Motor neuron (in vitro differentiated cells): Measurements from ENCODE around the gene TMEM178B. TPM values are rescaled to one million over a fixed set of nuclear protein-coding genes. Genes with fewer than 3 reads are reported as not detected.

Experiments used
- ATAC-seq, 8 experiments: fragments of 200-7000 bp; cut with Tn5 transposase; replicated peaks in 6 of 8; 2 replicates each; pipeline ENCODE4 v1.8.0; 2021; ENCODE audit warnings: mild to moderate bottlenecking in 8 of 8, moderate library complexity in 8 of 8
- H3K27ac ChIP-seq, 2 donors: fragments of 250-450 bp; sonication (Bioruptor Pico); 2 replicates each; pipeline ENCODE4 v1.9.0; 2021; ENCODE audit warnings: antibody characterized with exemption in 2 of 2, mild to moderate bottlenecking in 2 of 2, moderate library complexity in 1 of 2
- H3K4me1 ChIP-seq, 2 donors: fragments of 250-450 bp; sonication (Bioruptor Pico); replicated peaks in 1 of 2; 2 replicates each; pipeline ENCODE4 v1.6.1; 2021; ENCODE audit warnings: antibody characterized with exemption in 2 of 2, mild to moderate bottlenecking in 2 of 2, moderate library complexity in 1 of 2
- H3K4me3 ChIP-seq, 5 donors: fragments of 250-450 bp; sonication (Bioruptor Pico); 2 replicates each; pipeline ENCODE4 v1.9.0; 2021; ENCODE audit warnings: antibody characterized with exemption in 5 of 5, mild to moderate bottlenecking in 5 of 5, moderate library complexity in 4 of 5
- WGBS, 10 experiments: fragments of 450-650 bp; shearing (Covaris generic); methylation state at CpG; one replicate each; pipeline ENCODE4 v1.0.0; 2022; 5-methylcytosine and 5-hydroxymethylcytosine counted together
- in situ Hi-C, 9 experiments: fragments of 400-800 bp; cut with MboI; loops; one replicate each; pipeline ENCODE4 v1.15.0; 2021; ENCODE audit warnings: low sequenced_read_pairs in 9 of 9, low pct_unique_long_range_greater_than_20kb in 2 of 9; ENCODE audit not compliant: unreplicated experiment in 9 of 9
- total RNA-seq, 8 experiments: library from RNA; unstranded; fragments of 300-600 nt; gene quantifications; 2 replicates each; pipeline versions ENCODE4 v1.2.3 to v1.2.4, GENCODE V29; 2022

TMEM178B gene
- total RNA-seq, 8 experiments from 2014 or later, result 0.56 to 29.8 (median 17.1) TPM

GRCh38 chr7:141275350-141275749, 201.5 kb downstream of the TMEM178B start:
- in situ Hi-C loops, result no loop called here
- H3K27ac ChIP-seq, result no peak overlapping the region
- ATAC-seq, result no peak
- H3K4me1 ChIP-seq, result peaks cover 0 to 3% of the 10 kb centered on the region in 2 donors
- H3K4me3 ChIP-seq, result no peak overlapping the region
- WGBS, 10 experiments, result 0 to 80% (median 43%) methylated on average over 1 to 2 of the region's 2 CpGs; no CpG with 5 or more reads in 5 of the 10 experiments

GRCh38 chr7:141276031-141276430, 202.2 kb downstream of the TMEM178B start:
- 0 to 100% (median 74%) methylated on average over 1 to 4 of the region's 4 CpGs; no CpG with 5 or more reads in 4 of the 10 experiments for WGBS, 10 experiments

GRCh38 chr7:141280100-141280499, 206.2 kb downstream of the TMEM178B start:
- whole genome bisulfite sequencing, 10 experiments, result 0 to 90% (median 80%) methylated on average over 2 to 3 of the region's 3 CpGs; no CpG with 5 or more reads in 5 of the 10 experiments
- in situ Hi-C loops, result no loop called here
- Histone ChIP-seq H3K27ac (no peak overlapping the region), H3K4me3 (no peak overlapping the region), H3K4me1 (peaks cover 2 to 5% of the 10 kb centered on the region in 2 donors)
- ATAC-seq, result no peak

More at GRCh38 chr7:141276031-141276430, 202.2 kb downstream of the TMEM178B start:
- in situ Hi-C loops, result no loop called here
- Histone ChIP-seq H3K4me3 (no peak overlapping the region), H3K27ac (no peak overlapping the region), H3K4me1 (peaks cover 2 to 5% of the 10 kb centered on the region in 2 donors)
- peak in 4 of 8 experiments; percentile 65 to 94 (median 78) for ATAC-seq

- ATAC-seq, result no peak
- H3K4me1 ChIP-seq, result peaks cover 2 to 5% of the 10 kb centered on the region in 2 donors
- no peak overlapping the region for H3K27ac ChIP-seq
- WGBS, 10 experiments, result 14 to 100% (median 73%) methylated on average over 2 to 7 of the region's 7 CpGs; no CpG with 5 or more reads in 3 of the 10 experiments
- in situ Hi-C loops, result no loop called here
- no peak overlapping the region for H3K4me3 ChIP-seq
These were observed 207.4 kb downstream of the TMEM178B start for GRCh38 chr7:141281311-141281710.

GRCh38 chr7:141286522-141286921, 212.7 kb downstream of the TMEM178B start:
- H3K27ac ChIP-seq, result no peak overlapping the region
- ATAC-seq, result no peak
- WGBS, 10 experiments, result 0 to 100% (median 72%) methylated on average over 1 to 3 of the region's 3 CpGs; no CpG with 5 or more reads in 2 of the 10 experiments
- peaks cover 6 to 7% of the 10 kb centered on the region in 2 donors for H3K4me1 ChIP-seq
- in situ Hi-C loops, result no loop called here
- no peak overlapping the region for H3K4me3 ChIP-seq

- no peak overlapping the region for H3K4me3 ChIP-seq
- H3K4me1 ChIP-seq, result peaks cover 6 to 7% of the 10 kb centered on the region in 2 donors
- peak in 1 of 8 experiments; percentile 39 for ATAC-seq
- in situ Hi-C loops, result no loop called here
- no peak overlapping the region for H3K27ac ChIP-seq
- 0 to 48% (median 32%) methylated on average over 1 to 5 of the region's 5 CpGs for WGBS, 10 experiments
These were observed 214.1 kb downstream of the TMEM178B start for GRCh38 chr7:141287936-141288335.

- Histone ChIP-seq H3K27ac (no peak overlapping the region), H3K4me1 (peaks cover 6 to 7% of the 10 kb centered on the region in 2 donors), H3K4me3 (no peak overlapping the region)
- in situ Hi-C loops, result no loop called here
- WGBS, 10 experiments, result 9 to 100% (median 87%) methylated on average over 1 to 7 of the region's 7 CpGs
- no peak for ATAC-seq
These were observed 214.8 kb downstream of the TMEM178B start for GRCh38 chr7:141288626-141289025.

- in situ Hi-C loops, result no loop called here
- no peak for ATAC-seq
- 32 to 97% (median 71%) methylated on average over 1 to 8 of the region's 8 CpGs; no CpG with 5 or more reads in 4 of the 10 experiments for WGBS, 10 experiments
- no peak overlapping the region for H3K27ac ChIP-seq
- peaks cover 6 to 7% of the 10 kb centered on the region in 2 donors for H3K4me1 ChIP-seq
- H3K4me3 ChIP-seq, result no peak overlapping the region
These were observed 216.5 kb downstream of the TMEM178B start for GRCh38 chr7:141290365-141290764.

- no peak for ATAC-seq
- in situ Hi-C loops, result no loop called here
- H3K4me3 ChIP-seq, result no peak overlapping the region
- 0 to 96% (median 89%) methylated on average over 1 to 7 of the region's 7 CpGs; no CpG with 5 or more reads in 1 of the 10 experiments for WGBS, 10 experiments
- peaks cover 6 to 7% of the 10 kb centered on the region in 2 donors for H3K4me1 ChIP-seq
- H3K27ac ChIP-seq, result no peak overlapping the region
These were observed 217.1 kb downstream of the TMEM178B start for GRCh38 chr7:141290973-141291372.

GRCh38 chr7:141291541-141291940, 217.7 kb downstream of the TMEM178B start:
- ATAC-seq, result no peak
- H3K4me3 ChIP-seq, result no peak overlapping the region
- in situ Hi-C loops, result no loop called here
- H3K27ac ChIP-seq, result no peak overlapping the region
- WGBS, 10 experiments, result 6 to 100% (median 80%) methylated on average over 1 to 2 of the region's 2 CpGs; no CpG with 5 or more reads in 3 of the 10 experiments
- H3K4me1 ChIP-seq, result peaks cover 6 to 7% of the 10 kb centered on the region in 2 donors

- H3K27ac ChIP-seq, result no peak overlapping the region
- H3K4me3 ChIP-seq, result no peak overlapping the region
- H3K4me1 ChIP-seq, result no peaks in the 10 kb centered on the region
- no peak for ATAC-seq
- WGBS, 10 experiments, result 0 to 91% (median 0%) methylated on average over 1 to 2 of the region's 2 CpGs; no CpG with 5 or more reads in 3 of the 10 experiments
- in situ Hi-C loops, result no loop called here
These were observed 220.4 kb downstream of the TMEM178B start for GRCh38 chr7:141294143-141294829.

- no peak for ATAC-seq
- Histone ChIP-seq H3K4me1 (no peaks in the 10 kb centered on the region), H3K27ac (no peak overlapping the region), H3K4me3 (no peak overlapping the region)
- 0 to 100% (median 30%) methylated on average over 1 to 2 of the region's 2 CpGs; no CpG with 5 or more reads in 3 of the 10 experiments for WGBS, 10 experiments
- in situ Hi-C loops, result no loop called here
These were observed 221.6 kb downstream of the TMEM178B start for GRCh38 chr7:141295367-141295895.

- H3K27ac ChIP-seq, result no peak overlapping the region
- H3K4me1 ChIP-seq, result no peaks in the 10 kb centered on the region
- in situ Hi-C loops, result no loop called here
- no peak overlapping the region for H3K4me3 ChIP-seq
- ATAC-seq, result no peak
- WGBS, 10 experiments, result 6 to 90% (median 79%) methylated on average over 2 of the region's 2 CpGs; no CpG with 5 or more reads in 3 of the 10 experiments
These were observed 227.0 kb downstream of the TMEM178B start for GRCh38 chr7:141300816-141301215.
